Measurements from ENCODE around the gene USH2A.

- TF ChIP-seq POLR2A (IDR thresholded peaks at IDR 0.05) (no peak), CTCF (IDR thresholded peaks at IDR 0.05) (no peak)
These were observed 589.1 kb downstream of the USH2A start for GRCh38 chr1:215833941-215834729.

Measured in adrenal gland (tissue), 5 donors.